A549 (cell line): Measurements from ENCODE around the gene TP53TG5. TPM values are rescaled to one million over a fixed set of nuclear protein-coding genes. Genes with fewer than 3 reads are reported as not detected.

Source experiments
- ATAC-seq, 2 experiments: fragments of 200-7000 bp in 1 of 2; fragments of >200 bp in 1 of 2; cut with Nextera tagmentation in 1 of 2; cut with Tn5 transposase in 1 of 2; 3 replicates each; pipeline versions ENCODE4 v1.8.0 to v1.9.1; 2018 to 2020; ENCODE audit warnings: mild to moderate bottlenecking in 1 of 2, moderate library complexity in 1 of 2
- CTCF ChIA-PET: fragments of 300-600 bp; sonication (Branson Sonifier 250); formaldehyde crosslinking; extraction: SDS; loops from one replicate; lab custom pipeline; 2021; ENCODE audit warnings: antibody characterized with exemption, inconsistent platforms; lab: Yijun Ruan, JAX
- POLR2A ChIA-PET: fragments of 350-600 bp; formaldehyde crosslinking; extraction: SDS; loops from one replicate; lab custom pipeline; 2021; ENCODE audit warnings: antibody characterized with exemption, inconsistent platforms; lab: Yijun Ruan, JAX
- DNase-seq, 2 experiments: peaks; one replicate each; pipeline versions ENCODE4 v3.0.0 to v3.0.0-alpha.2; 2011 to 2016; ENCODE audit warnings: low read depth in 1 of 2, low spot score in 1 of 2
- FAIRE-seq: peaks from 2 replicates; lab custom pipeline; 2011; peaks lifted over from hg19 to GRCh38; lab: Jason Lieb, UNC
- H3K27ac ChIP-seq, 2 experiments: fragments of >200 bp; sonication (Bioruptor Twin); formaldehyde crosslinking; 3 replicates each; pipeline ENCODE4 v1.5.1; 2016 to 2017
- H3K4me1 ChIP-seq: fragments of >200 bp; sonication (Bioruptor Twin); formaldehyde crosslinking; 3 replicates; pipeline ENCODE4 v1.6.1; 2016
- H3K4me2 ChIP-seq: fragments of >200 bp; sonication (Bioruptor Twin); formaldehyde crosslinking; 3 replicates; pipeline ENCODE4 v1.6.1; 2016
- H3K4me3 ChIP-seq: fragments of >200 bp; sonication (Bioruptor Twin); formaldehyde crosslinking; 3 replicates; pipeline ENCODE4 v1.5.1; 2016
- H3K9me3 ChIP-seq: fragments of >200 bp; sonication (Bioruptor Twin); formaldehyde crosslinking; 3 replicates; pipeline ENCODE4 v1.6.1; 2016
- CTCF ChIP-seq: fragments of >200 bp; sonication (Bioruptor Twin); formaldehyde crosslinking; IDR thresholded peaks from 3 replicates; pipeline ENCODE4 v1.5.1; 2016
- EHMT2 ChIP-seq: fragments of 200-600 bp; sonication (generic); IDR thresholded peaks from 2 replicates; pipeline ENCODE4 v1.6.1; 2016; ENCODE audit warnings: antibody characterized with exemption, low read depth, mild to moderate bottlenecking, moderate library complexity
- EP300 ChIP-seq, 2 experiments: fragments of >200 bp; sonication (Bioruptor Twin); formaldehyde crosslinking; IDR thresholded peaks; 2 replicates in 1 of 2; 3 replicates in 1 of 2; pipeline ENCODE4 v1.6.1; 2016 to 2017
- FOXS1 ChIP-seq: fragments of 250-450 bp; sonication (Bioruptor Pico); IDR thresholded peaks from 2 replicates; pipeline ENCODE4 v1.5.0; 2020; ENCODE audit warnings: mild to moderate bottlenecking, moderate library complexity
- GATA3 ChIP-seq: IDR thresholded peaks from 2 replicates; pipeline ENCODE4 v1.6.1; 2012; ENCODE audit warnings: borderline replicate concordance
- HOXA7 ChIP-seq: fragments of 250-450 bp; sonication (Bioruptor Pico); IDR thresholded peaks from 2 replicates; pipeline ENCODE4 v1.5.0; 2020; ENCODE audit warnings: mild to moderate bottlenecking, moderate library complexity
- JUNB ChIP-seq: fragments of >200 bp; sonication (Bioruptor Twin); formaldehyde crosslinking; IDR thresholded peaks from 2 replicates; pipeline ENCODE4 v1.6.1; 2016
- KDM1A ChIP-seq: fragments of 200-600 bp; sonication (generic); IDR thresholded peaks from 2 replicates; pipeline ENCODE4 v1.6.1; 2016; ENCODE audit warnings: low read depth, mild to moderate bottlenecking
- KDM5A ChIP-seq: fragments of 200-600 bp; sonication (generic); IDR thresholded peaks from 2 replicates; pipeline ENCODE4 v1.6.1; 2016; ENCODE audit warnings: antibody characterized with exemption, mild to moderate bottlenecking
- MYC ChIP-seq: IDR thresholded peaks from 2 replicates; pipeline ENCODE4 v1.6.1; 2012; ENCODE audit warnings: mild to moderate bottlenecking, inconsistent platforms, low read length, improper control_type of control experiment, borderline replicate concordance
- NFE2L2 ChIP-seq: fragments of 150-350 bp; conservative IDR thresholded peaks from 2 replicates; pipeline ENCODE4 v1.6.1; 2014; ENCODE audit warnings: low read length
- RAD21 ChIP-seq, 2 experiments: fragments of >200 bp in 1 of 2; sonication (Bioruptor Twin) in 1 of 2; formaldehyde crosslinking in 1 of 2; IDR thresholded peaks in 1 of 2; conservative IDR thresholded peaks in 1 of 2; 2 replicates in 1 of 2; 3 replicates in 1 of 2; pipeline ENCODE4 v1.6.1; 2012 to 2018; ENCODE audit warnings: inconsistent platforms in 1 of 2
- RFX5 ChIP-seq: fragments of 450-650 bp; IDR thresholded peaks from 2 replicates; pipeline ENCODE4 v1.7.1; 2014; ENCODE audit warnings: antibody characterized with exemption, mild to moderate bottlenecking, moderate library complexity
- RNF2 ChIP-seq: fragments of 200-600 bp; sonication (generic); IDR thresholded peaks from 2 replicates; pipeline ENCODE4 v1.6.1; 2016; ENCODE audit warnings: low read depth, mild to moderate bottlenecking, antibody characterized with exemption, moderate library complexity, borderline replicate concordance
- TFCP2L1 ChIP-seq: fragments of 250-450 bp; sonication (Bioruptor Pico); IDR thresholded peaks from 2 replicates; pipeline ENCODE4 v1.5.0; 2021; ENCODE audit warnings: mild to moderate bottlenecking
- WGBS: methylation state at CpG from one replicate; pipeline ENCODE4 v1.1.6; 2017; ENCODE audit errors: missing lambda C conversion rate; 5-methylcytosine and 5-hydroxymethylcytosine counted together
- polyA plus RNA-seq, 4 experiments: library from polyadenylated mRNA; depleted of rRNA in 3 of 4; stranded (reverse); fragments of >200 nt; fragmentation: RNase III in 1 of 4; extraction: RNeasy Plus Mini Kit Qiagen cat#74134 plus additional on column Dnase treatment in 1 of 4; gene quantifications; 2 replicates in 3 of 4; 3 replicates in 1 of 4; pipeline ENCODE4 v1.2.3, GENCODE V29; 2011 to 2017
- TF ChIP-seq, protein P1 (sequence below): fragments of 200-600 bp; sonication (generic); IDR thresholded peaks from 2 replicates; pipeline ENCODE4 v1.6.1; 2016; ENCODE audit warnings: antibody characterized with exemption, mild to moderate bottlenecking, moderate library complexity
- TF ChIP-seq, protein P2 (sequence below): IDR thresholded peaks from 2 replicates; pipeline ENCODE4 v1.6.1; 2012

Gene TP53TG5
- polyA plus RNA-seq, 2 of the 4 experiments (the other 2 are of a cell fraction), result not detected

DNA sequence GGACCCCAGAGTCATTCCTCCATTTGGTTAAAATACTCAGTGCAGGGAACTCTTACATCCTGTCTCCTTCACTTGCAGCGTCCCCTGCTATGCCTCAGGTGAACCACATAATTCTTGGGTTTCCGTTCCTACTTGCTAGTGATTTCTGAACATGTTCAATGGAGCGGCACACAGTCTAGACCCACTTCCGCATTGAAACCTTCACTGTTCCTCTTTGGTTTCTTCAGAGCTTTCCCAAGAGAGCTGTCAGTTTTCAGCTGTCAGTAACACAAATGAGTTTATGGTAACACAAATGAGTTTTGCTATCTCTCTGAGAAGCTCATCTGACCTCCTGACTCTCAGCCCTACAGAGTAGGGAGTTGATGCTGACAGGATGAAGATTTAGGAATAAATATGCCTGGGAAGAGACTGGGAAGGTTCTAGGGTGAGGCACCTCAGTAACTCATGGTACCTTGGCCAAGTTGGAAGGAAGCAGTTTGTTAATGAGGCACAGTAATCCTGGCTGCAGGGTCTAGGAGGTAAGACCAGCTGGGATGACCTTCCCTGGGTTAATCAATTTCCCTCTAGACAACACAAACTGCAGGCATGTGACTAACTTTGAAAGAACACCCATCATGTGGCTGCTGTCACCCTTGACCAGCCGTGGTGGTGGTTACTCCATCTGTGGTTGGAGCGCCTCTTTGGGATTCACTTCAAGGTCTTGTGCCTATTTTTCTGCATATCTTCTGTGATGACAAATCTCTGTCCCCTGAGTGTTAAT, 9.7 kb downstream of the TP53TG5 start:
- Histone ChIP-seq H3K4me2 (no peak overlapping the region), H3K4me1 (peaks cover 4% of the 10 kb centered on the region; the same call in 1 of the 3 replicates), H3K27ac (no peak overlapping the region), H3K9me3 (no peaks in the 10 kb centered on the region), H3K4me3 (no peak overlapping the region)
- ChIA-PET CTCF (interaction anchor here (0.9 to 12.1 kb wide), 9 partner anchors 10 to 403 kb away, joined by 3 to 240 read pairs (median 7); partner anchors contain the start of gene TP53TG5), POLR2A (no interaction called here)
- ATAC-seq, result no peak
- no peak for TF ChIP-seq KDM1A
- no peak for TF ChIP-seq RFX5
- no peak for TF ChIP-seq CTCF
- TF ChIP-seq, protein P1, sequence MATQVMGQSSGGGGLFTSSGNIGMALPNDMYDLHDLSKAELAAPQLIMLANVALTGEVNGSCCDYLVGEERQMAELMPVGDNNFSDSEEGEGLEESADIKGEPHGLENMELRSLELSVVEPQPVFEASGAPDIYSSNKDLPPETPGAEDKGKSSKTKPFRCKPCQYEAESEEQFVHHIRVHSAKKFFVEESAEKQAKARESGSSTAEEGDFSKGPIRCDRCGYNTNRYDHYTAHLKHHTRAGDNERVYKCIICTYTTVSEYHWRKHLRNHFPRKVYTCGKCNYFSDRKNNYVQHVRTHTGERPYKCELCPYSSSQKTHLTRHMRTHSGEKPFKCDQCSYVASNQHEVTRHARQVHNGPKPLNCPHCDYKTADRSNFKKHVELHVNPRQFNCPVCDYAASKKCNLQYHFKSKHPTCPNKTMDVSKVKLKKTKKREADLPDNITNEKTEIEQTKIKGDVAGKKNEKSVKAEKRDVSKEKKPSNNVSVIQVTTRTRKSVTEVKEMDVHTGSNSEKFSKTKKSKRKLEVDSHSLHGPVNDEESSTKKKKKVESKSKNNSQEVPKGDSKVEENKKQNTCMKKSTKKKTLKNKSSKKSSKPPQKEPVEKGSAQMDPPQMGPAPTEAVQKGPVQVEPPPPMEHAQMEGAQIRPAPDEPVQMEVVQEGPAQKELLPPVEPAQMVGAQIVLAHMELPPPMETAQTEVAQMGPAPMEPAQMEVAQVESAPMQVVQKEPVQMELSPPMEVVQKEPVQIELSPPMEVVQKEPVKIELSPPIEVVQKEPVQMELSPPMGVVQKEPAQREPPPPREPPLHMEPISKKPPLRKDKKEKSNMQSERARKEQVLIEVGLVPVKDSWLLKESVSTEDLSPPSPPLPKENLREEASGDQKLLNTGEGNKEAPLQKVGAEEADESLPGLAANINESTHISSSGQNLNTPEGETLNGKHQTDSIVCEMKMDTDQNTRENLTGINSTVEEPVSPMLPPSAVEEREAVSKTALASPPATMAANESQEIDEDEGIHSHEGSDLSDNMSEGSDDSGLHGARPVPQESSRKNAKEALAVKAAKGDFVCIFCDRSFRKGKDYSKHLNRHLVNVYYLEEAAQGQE, result no peak
- TF ChIP-seq, protein P2, sequence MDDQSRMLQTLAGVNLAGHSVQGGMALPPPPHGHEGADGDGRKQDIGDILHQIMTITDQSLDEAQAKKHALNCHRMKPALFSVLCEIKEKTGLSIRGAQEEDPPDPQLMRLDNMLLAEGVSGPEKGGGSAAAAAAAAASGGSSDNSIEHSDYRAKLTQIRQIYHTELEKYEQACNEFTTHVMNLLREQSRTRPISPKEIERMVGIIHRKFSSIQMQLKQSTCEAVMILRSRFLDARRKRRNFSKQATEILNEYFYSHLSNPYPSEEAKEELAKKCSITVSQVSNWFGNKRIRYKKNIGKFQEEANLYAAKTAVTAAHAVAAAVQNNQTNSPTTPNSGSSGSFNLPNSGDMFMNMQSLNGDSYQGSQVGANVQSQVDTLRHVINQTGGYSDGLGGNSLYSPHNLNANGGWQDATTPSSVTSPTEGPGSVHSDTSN, result no peak
- TF ChIP-seq GATA3, result no peak
- TF ChIP-seq TFCP2L1 (CRISPR knock-in tag), result no peak
- TF ChIP-seq JUNB, result no peak
- no peak for TF ChIP-seq HOXA7 (CRISPR knock-in tag)
- TF ChIP-seq RNF2, result no peak
- no peak for TF ChIP-seq EP300 (IDR thresholded peaks at IDR 0.05)
- TF ChIP-seq RAD21 (conservative IDR thresholded peaks at IDR 0.05 in 1 of 2, IDR thresholded peaks at IDR 0.05 in 1 of 2), result no peak
- no peak for TF ChIP-seq MYC
- no peak for DNase-seq
- 89% methylated on average over 6 of the region's 6 CpGs for WGBS
- no peak for FAIRE-seq

GRCh38 chr20:45367126-45367525, 11.0 kb downstream of the TP53TG5 start:
- H3K4me2 ChIP-seq, result no peak overlapping the region
- FAIRE-seq (no peak), DNase-seq (no peak), ATAC-seq (no peak)
- ChIA-PET POLR2A (no interaction called here), CTCF (interaction anchor here (1.1 to 12.1 kb wide), 6 partner anchors 12 to 404 kb away, joined by 3 to 240 read pairs (median 16); no protein-coding TSS in a partner anchor)
- H3K4me3 ChIP-seq, result no peak overlapping the region
- TF ChIP-seq KDM5A, result no peak
- TF ChIP-seq, protein P2, result no peak
- TF ChIP-seq EHMT2, result no peak
- TF ChIP-seq EP300 (IDR thresholded peaks at IDR 0.05), result no peak
- TF ChIP-seq MYC, result no peak
- TF ChIP-seq RFX5, result no peak
- TF ChIP-seq NFE2L2, result no peak
- TF ChIP-seq FOXS1 (CRISPR knock-in tag), result no peak
- H3K9me3 ChIP-seq, result no peaks in the 10 kb centered on the region
- H3K27ac ChIP-seq, result no peak overlapping the region
- peaks cover 4% of the 10 kb centered on the region; the same call in 1 of the 3 replicates for H3K4me1 ChIP-seq
